ENCODE results near the gene LDLRAD4. TPM values are rescaled to one million over a fixed set of nuclear protein-coding genes. Genes with fewer than 3 reads are reported as not detected.

LDLRAD4 gene
- total RNA-seq, 1 donor: under 0.01 TPM

DNA sequence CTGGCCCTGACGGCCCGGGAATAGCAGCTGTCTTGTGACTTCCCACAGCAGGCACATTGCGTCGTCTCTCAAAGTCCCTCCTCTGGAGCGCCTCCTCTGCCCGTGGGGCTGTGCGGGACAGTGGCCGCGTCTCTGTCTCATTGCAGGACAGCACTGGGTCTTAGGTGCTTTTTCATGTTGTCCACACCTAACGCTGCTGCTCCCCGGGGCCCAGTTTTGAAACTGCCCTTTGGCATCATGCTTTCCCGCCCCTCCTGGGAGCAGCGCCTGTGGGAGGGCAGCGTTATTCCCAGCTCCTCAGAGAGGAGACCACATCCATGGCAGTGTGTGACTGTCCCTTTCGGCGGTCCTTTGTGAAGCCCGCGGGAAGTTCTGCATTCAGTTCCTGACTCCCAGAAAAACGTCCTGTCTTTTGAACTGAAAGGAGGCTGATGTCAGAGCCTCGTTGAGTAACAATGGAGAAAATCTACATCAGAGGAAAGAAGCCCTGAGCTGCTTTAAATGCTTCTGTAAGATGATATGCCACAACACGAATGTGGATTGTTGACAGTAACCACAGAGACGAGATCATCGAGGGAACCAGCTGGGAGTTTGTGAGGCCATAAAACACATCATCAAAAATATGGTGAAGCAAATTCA, 281.8 kb downstream of the LDLRAD4 start:
- Histone ChIP-seq H3K36me3 (ENCODE audit: insufficient read depth, low read length) (no peaks in the 10 kb centered on the region), H2AFZ (ENCODE audit: low read length) (peak overlapping the region; percentile 69), H4K20me1 (ENCODE audit: insufficient read depth, low read length) (no peaks in the 10 kb centered on the region), H3K27ac (ENCODE audit: low read depth, low read length) (peak overlapping the region; percentile 39), H3K4me1 (ENCODE audit: insufficient read depth, low read length) (peaks cover 9% of the 10 kb centered on the region), H3K27me3 (ENCODE audit: insufficient read depth, low read length) (peaks cover 9% of the 10 kb centered on the region), H3K4me3 (ENCODE audit: insufficient read depth, low read length) (peak overlapping the region; percentile 59), H3K9me3 (ENCODE audit: low read depth, low read length) (no peaks in the 10 kb centered on the region), H3K4me2 (ENCODE audit: insufficient read depth, low read length) (peak overlapping the region; percentile 74), H3K79me2 (ENCODE audit: insufficient read depth, low read length) (no peaks in the 10 kb centered on the region)
- DNase-seq (ENCODE audit: insufficient read length, low spot score, missing footprints): peak; percentile 87
- TF ChIP-seq, protein P1, sequence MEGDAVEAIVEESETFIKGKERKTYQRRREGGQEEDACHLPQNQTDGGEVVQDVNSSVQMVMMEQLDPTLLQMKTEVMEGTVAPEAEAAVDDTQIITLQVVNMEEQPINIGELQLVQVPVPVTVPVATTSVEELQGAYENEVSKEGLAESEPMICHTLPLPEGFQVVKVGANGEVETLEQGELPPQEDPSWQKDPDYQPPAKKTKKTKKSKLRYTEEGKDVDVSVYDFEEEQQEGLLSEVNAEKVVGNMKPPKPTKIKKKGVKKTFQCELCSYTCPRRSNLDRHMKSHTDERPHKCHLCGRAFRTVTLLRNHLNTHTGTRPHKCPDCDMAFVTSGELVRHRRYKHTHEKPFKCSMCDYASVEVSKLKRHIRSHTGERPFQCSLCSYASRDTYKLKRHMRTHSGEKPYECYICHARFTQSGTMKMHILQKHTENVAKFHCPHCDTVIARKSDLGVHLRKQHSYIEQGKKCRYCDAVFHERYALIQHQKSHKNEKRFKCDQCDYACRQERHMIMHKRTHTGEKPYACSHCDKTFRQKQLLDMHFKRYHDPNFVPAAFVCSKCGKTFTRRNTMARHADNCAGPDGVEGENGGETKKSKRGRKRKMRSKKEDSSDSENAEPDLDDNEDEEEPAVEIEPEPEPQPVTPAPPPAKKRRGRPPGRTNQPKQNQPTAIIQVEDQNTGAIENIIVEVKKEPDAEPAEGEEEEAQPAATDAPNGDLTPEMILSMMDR (IDR thresholded peaks at IDR 0.05; ENCODE audit: extremely low read depth, low read depth, low read length): no peak

DNA sequence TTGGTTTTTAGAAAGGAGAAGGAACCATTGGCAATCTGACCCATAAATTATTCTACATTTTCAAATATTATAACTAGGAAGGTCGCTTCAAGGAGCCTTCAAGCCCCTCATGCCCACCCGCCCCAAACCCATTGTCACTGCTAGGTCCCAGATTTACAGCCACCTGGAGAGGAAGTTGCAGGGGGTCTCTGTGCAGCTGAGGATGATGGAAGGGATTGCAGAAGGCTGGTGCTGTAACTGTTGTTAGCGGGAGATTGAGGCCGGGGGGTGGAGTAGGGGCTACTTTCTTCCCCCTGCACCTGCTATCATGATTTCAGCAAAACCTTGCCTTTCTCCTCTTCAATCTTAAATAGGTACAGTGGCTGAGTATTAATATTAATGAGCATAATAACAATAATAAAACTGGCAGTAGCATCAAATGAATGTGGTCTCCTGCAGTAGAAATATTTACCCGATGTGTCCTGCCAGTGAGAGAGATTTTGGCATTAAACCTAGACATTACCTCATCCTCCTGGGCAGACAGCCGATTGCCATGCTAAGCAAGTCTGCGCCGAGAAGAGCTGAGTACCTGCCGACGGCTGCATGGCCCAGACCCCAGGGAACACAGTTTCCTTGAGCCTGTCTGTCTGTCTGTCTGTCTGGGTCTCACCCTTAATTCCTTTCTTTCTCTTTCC, 282.4 kb downstream of the LDLRAD4 start:
- Histone ChIP-seq H3K4me1 (ENCODE audit: insufficient read depth, low read length) (peaks cover 9% of the 10 kb centered on the region), H2AFZ (ENCODE audit: low read length) (no peak overlapping the region), H3K4me3 (ENCODE audit: insufficient read depth, low read length) (no peak overlapping the region), H3K4me2 (ENCODE audit: insufficient read depth, low read length) (peak overlapping the region; percentile 74), H3K79me2 (ENCODE audit: insufficient read depth, low read length) (no peaks in the 10 kb centered on the region), H3K9me3 (ENCODE audit: low read depth, low read length) (no peaks in the 10 kb centered on the region), H3K27me3 (ENCODE audit: insufficient read depth, low read length) (peaks cover 9% of the 10 kb centered on the region), H3K36me3 (ENCODE audit: insufficient read depth, low read length) (no peaks in the 10 kb centered on the region), H3K27ac (ENCODE audit: low read depth, low read length) (no peak overlapping the region), H4K20me1 (ENCODE audit: insufficient read depth, low read length) (no peaks in the 10 kb centered on the region)
- DNase-seq (ENCODE audit: insufficient read length, low spot score, missing footprints): no peak
- TF ChIP-seq, protein P1 (IDR thresholded peaks at IDR 0.05; ENCODE audit: extremely low read depth, low read depth, low read length): no peak

DNA sequence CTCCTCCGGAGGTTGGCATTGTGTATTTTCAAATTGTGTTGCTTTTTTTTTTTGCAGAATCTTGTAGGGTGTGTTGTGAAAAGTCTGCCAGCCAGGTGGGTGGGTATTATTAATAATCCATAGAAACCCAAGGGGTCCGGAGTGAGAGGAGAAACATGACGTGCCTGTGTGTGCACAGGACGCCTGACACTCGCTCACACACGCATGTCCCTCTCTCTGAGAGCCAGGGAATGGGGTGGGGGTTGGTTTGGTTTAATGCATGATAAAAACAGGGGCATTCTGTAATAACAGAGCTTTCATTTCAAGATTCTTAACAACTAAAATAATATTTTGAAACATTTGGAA, 283.0 kb downstream of the LDLRAD4 start:
- no peak overlapping the region for H3K27ac ChIP-seq (ENCODE audit: low read depth, low read length)
- no peak overlapping the region for H2AFZ ChIP-seq (ENCODE audit: low read length)
- H3K4me2 ChIP-seq (ENCODE audit: insufficient read depth, low read length): peak overlapping the region; percentile 24
- no peak for DNase-seq (ENCODE audit: insufficient read length, low spot score, missing footprints)
- H3K4me3 ChIP-seq (ENCODE audit: insufficient read depth, low read length): no peak overlapping the region
- H3K4me1 ChIP-seq (ENCODE audit: insufficient read depth, low read length): peaks cover 9% of the 10 kb centered on the region
- H3K27me3 ChIP-seq (ENCODE audit: insufficient read depth, low read length): peaks cover 9% of the 10 kb centered on the region
- H3K9me3 ChIP-seq (ENCODE audit: low read depth, low read length): no peaks in the 10 kb centered on the region
- H3K36me3 ChIP-seq (ENCODE audit: insufficient read depth, low read length): no peaks in the 10 kb centered on the region
- no peaks in the 10 kb centered on the region for H4K20me1 ChIP-seq (ENCODE audit: insufficient read depth, low read length)
- TF ChIP-seq, protein P1 (IDR thresholded peaks at IDR 0.05; ENCODE audit: extremely low read depth, low read depth, low read length): no peak
- no peaks in the 10 kb centered on the region for H3K79me2 ChIP-seq (ENCODE audit: insufficient read depth, low read length)

DNA sequence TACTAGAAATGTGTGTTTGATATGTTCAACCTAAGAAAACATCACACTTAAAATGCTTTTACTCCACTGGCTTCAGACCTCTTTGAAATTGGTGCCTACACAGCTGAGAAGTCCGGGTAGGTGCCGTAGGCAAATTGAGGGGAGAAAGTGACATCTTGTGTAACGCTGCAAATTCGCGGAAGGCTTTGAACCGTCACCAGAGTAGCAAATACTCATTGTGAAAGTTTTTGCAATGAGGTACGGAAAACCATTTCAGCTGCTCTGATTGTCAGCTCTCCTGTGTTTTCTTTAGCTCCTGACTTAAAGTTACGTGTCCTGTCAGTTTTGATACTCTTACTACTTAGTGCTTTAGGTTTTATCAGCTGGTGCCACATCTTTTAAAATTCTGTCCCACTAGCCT, 283.3 kb downstream of the LDLRAD4 start:
- peaks cover 9% of the 10 kb centered on the region for H3K4me1 ChIP-seq (ENCODE audit: insufficient read depth, low read length)
- no peak overlapping the region for H3K27ac ChIP-seq (ENCODE audit: low read depth, low read length)
- no peaks in the 10 kb centered on the region for H4K20me1 ChIP-seq (ENCODE audit: insufficient read depth, low read length)
- no peak overlapping the region for H2AFZ ChIP-seq (ENCODE audit: low read length)
- TF ChIP-seq, protein P1 (IDR thresholded peaks at IDR 0.05; ENCODE audit: extremely low read depth, low read depth, low read length): no peak
- H3K4me3 ChIP-seq (ENCODE audit: insufficient read depth, low read length): no peak overlapping the region
- H3K27me3 ChIP-seq (ENCODE audit: insufficient read depth, low read length): peaks cover 9% of the 10 kb centered on the region
- H3K9me3 ChIP-seq (ENCODE audit: low read depth, low read length): no peaks in the 10 kb centered on the region
- H3K36me3 ChIP-seq (ENCODE audit: insufficient read depth, low read length): no peaks in the 10 kb centered on the region
- no peaks in the 10 kb centered on the region for H3K79me2 ChIP-seq (ENCODE audit: insufficient read depth, low read length)
- DNase-seq (ENCODE audit: insufficient read length, low spot score, missing footprints): no peak
- no peak overlapping the region for H3K4me2 ChIP-seq (ENCODE audit: insufficient read depth, low read length)
